Measurements from ENCODE around the gene PDE1C. TPM values are rescaled to one million over a fixed set of nuclear protein-coding genes. Genes with fewer than 3 reads are reported as not detected.
A peak's percentile ranks its signal among the peaks of the same experiment; 100 is the strongest.

Gene PDE1C
- total RNA-seq, 1 donor from 2014 or later, result 2.3 TPM

DNA sequence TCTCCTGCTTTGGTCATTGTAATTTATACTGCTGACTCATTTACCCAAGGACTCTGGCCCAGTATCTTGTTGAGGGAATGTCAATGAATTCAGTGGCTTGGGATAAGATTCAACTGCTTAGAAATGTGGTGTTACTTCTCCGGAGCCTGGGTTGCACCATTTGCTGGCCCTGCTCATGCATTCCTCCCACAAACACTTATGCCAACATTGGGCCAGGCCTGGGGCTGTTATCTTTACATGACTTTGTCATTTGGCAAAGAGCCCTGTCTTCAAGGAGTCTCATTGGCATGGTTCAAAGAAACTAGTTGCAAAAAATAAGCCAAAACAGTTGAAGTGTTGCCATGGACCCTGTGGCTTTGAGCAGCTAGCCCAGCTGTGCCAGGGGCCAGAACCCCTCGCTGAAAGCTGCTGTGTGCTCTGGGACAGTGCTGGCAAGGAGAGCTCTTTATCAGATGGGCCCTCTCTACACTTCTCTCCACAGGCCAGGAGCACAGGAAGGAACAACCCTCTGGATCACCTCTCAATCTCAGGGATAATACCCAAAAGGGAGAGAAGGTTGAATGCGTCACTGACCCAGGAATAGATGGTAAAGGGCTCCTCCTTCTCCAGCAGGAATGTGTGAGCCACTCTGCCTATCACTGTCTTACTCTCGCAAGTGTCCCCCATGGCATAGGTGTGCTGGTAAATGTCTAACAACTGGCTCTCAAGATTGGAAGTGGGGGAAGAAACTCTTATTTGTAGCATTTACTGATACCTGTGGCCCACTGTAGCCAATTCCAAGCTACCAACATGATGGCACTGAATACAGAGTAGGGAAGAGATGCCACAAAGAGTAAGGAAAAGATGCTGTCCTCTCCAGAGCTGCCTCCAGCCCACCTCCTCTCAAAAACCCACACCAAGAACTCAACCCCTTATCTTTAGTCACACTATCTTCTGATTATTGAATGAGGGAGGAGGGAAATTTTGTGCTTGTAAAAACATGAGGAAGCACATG lies 23.5 kb upstream of the PDE1C start:
- TF ChIP-seq CTCF (IDR thresholded peaks at IDR 0.05; ENCODE audit: insufficient read depth, low read length, poor library complexity, severe bottlenecking), result no peak
- peak; percentile 45 for DNase-seq (ENCODE audit: low read depth)
- Histone ChIP-seq H3K36me3 (ENCODE audit: control insufficient read depth, insufficient read depth, low read length) (no peaks in the 10 kb centered on the region), H3K27me3 (ENCODE audit: control insufficient read depth, insufficient read depth, low read length) (no peaks in the 10 kb centered on the region), H3K4me3 (ENCODE audit: low read depth, low read length) (no peak overlapping the region)

DNA sequence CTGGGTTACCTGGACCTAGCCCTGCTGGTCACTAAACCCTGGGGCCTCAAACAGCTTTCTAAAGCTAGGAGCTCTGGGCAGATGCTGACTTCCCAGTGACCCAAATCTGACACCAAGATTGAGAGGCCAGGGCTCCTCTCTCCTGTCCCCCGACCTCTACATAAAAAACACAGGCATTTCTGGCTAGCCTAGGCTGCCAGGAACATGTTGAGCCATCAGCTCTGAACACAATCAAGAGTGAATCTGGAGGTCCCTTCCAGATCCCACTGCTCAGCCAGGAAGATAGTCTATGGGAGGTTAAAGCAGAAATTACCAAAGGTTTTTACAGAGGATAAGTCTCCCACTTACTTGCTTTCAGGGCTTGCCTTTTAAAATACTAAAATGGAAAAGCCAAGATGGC lies 22.1 kb upstream of the PDE1C start:
- no peak for DNase-seq (ENCODE audit: low read depth)
- H3K4me3 ChIP-seq (ENCODE audit: low read depth, low read length), result no peak overlapping the region
- no peaks in the 10 kb centered on the region for H3K36me3 ChIP-seq (ENCODE audit: control insufficient read depth, insufficient read depth, low read length)
- H3K27me3 ChIP-seq (ENCODE audit: control insufficient read depth, insufficient read depth, low read length), result no peaks in the 10 kb centered on the region
- no peak for TF ChIP-seq CTCF (IDR thresholded peaks at IDR 0.05; ENCODE audit: insufficient read depth, low read length, poor library complexity, severe bottlenecking)

GRCh38 chr7:32091608-32092210 lies 21.5 kb upstream of the PDE1C start:
- H3K36me3 ChIP-seq (ENCODE audit: control insufficient read depth, insufficient read depth, low read length), result no peaks in the 10 kb centered on the region
- no peak overlapping the region for H3K4me3 ChIP-seq (ENCODE audit: low read depth, low read length)
- no peaks in the 10 kb centered on the region for H3K27me3 ChIP-seq (ENCODE audit: control insufficient read depth, insufficient read depth, low read length)
- no peak for DNase-seq (ENCODE audit: low read depth)
- no peak for TF ChIP-seq CTCF (IDR thresholded peaks at IDR 0.05; ENCODE audit: insufficient read depth, low read length, poor library complexity, severe bottlenecking)

- Histone ChIP-seq H3K4me3 (ENCODE audit: low read depth, low read length) (no peak overlapping the region), H3K36me3 (ENCODE audit: control insufficient read depth, insufficient read depth, low read length) (no peaks in the 10 kb centered on the region), H3K27me3 (ENCODE audit: control insufficient read depth, insufficient read depth, low read length) (no peaks in the 10 kb centered on the region)
- no peak for DNase-seq (ENCODE audit: low read depth)
- TF ChIP-seq CTCF (IDR thresholded peaks at IDR 0.05; ENCODE audit: insufficient read depth, low read length, poor library complexity, severe bottlenecking), result no peak
Observed at GRCh38 chr7:32089678-32090077, 19.5 kb upstream of the PDE1C start.

GRCh38 chr7:32089256-32089655 lies 19.0 kb upstream of the PDE1C start:
- TF ChIP-seq CTCF (IDR thresholded peaks at IDR 0.05; ENCODE audit: insufficient read depth, low read length, poor library complexity, severe bottlenecking), result no peak
- no peaks in the 10 kb centered on the region for H3K27me3 ChIP-seq (ENCODE audit: control insufficient read depth, insufficient read depth, low read length)
- DNase-seq (ENCODE audit: low read depth), result no peak
- no peaks in the 10 kb centered on the region for H3K36me3 ChIP-seq (ENCODE audit: control insufficient read depth, insufficient read depth, low read length)
- H3K4me3 ChIP-seq (ENCODE audit: low read depth, low read length), result no peak overlapping the region

All from kidney epithelial cell (primary cell).